Fibroblast of pulmonary artery (primary cell): Measurements from ENCODE around the gene ASPN.
"Not testable (repeated sequence)": the region's sequence is repeated elsewhere in the genome, so short reads cannot be mapped to it uniquely, and the experiment has no call there.

Experiments used
- DNase-seq: peaks from one replicate; pipeline ENCODE4 v3.0.0-alpha.2; 2010; ENCODE audit warnings: low read depth
- H3K4me3 ChIP-seq: replicated peaks from 2 replicates; pipeline ENCODE4 v1.5.1; 2011; ENCODE audit warnings: low read depth, mild to moderate bottlenecking, control low read depth, low read length, moderate library complexity
- CTCF ChIP-seq: IDR thresholded peaks from 2 replicates; pipeline ENCODE4 v1.5.1; 2011; ENCODE audit warnings: mild to moderate bottlenecking, control low read depth, low read length, inconsistent platforms; ENCODE audit errors: missing control alignments

The ASPN gene

GRCh38 chr9:92426501-92427145 lies 55.7 kb downstream of the ASPN start:
- no peak overlapping the region for H3K4me3 ChIP-seq
- DNase-seq = no peak
- TF ChIP-seq CTCF = no peak

- TF ChIP-seq CTCF = no peak
- H3K4me3 ChIP-seq = no peak overlapping the region
- peak; percentile 35 for DNase-seq
These were observed 56.8 kb downstream of the ASPN start for GRCh38 chr9:92425474-92425873.

- no peak for TF ChIP-seq CTCF
- H3K4me3 ChIP-seq = no peak within 1 kb of the TSS
- no peak for DNase-seq
These were observed 58.0 kb downstream of the ASPN start, which contains the start of gene OMD for GRCh38 chr9:92424340-92424739. TSS of gene OMD (minus strand) at chr9:92424471. CDS start at chr9:92417558, 6,913 bp downstream.

- no peak overlapping the region for H3K4me3 ChIP-seq
- TF ChIP-seq CTCF = no peak
- DNase-seq = no peak
These were observed 58.7 kb downstream of the ASPN start for GRCh38 chr9:92423612-92424011.

- DNase-seq = no peak
- H3K4me3 ChIP-seq = no peak overlapping the region
- no peak for TF ChIP-seq CTCF
These were observed 59.5 kb downstream of the ASPN start for GRCh38 chr9:92422611-92423338.

GRCh38 chr9:92414566-92414965 lies 67.7 kb downstream of the ASPN start:
- DNase-seq = no peak

GRCh38 chr9:92411157-92411556 lies 71.1 kb downstream of the ASPN start:
- H3K4me3 ChIP-seq, DNase-seq: not testable (repeated sequence)

More at GRCh38 chr9:92414566-92414965, 67.7 kb downstream of the ASPN start:
- TF ChIP-seq CTCF = no peak
- no peak overlapping the region for H3K4me3 ChIP-seq
